Panc1 (cell line): ENCODE data around the gene RBM19. TPM values are rescaled to one million over a fixed set of nuclear protein-coding genes. Genes with fewer than 3 reads are reported as not detected.

Experiments
- ATAC-seq: fragments of 200-7000 bp; cut with Tn5 transposase; 2 replicates; pipeline ENCODE4 v1.9.1; 2020; ENCODE audit warnings: mild to moderate bottlenecking, moderate library complexity
- BruUV-seq: library from RNA; stranded (reverse); fragments of 400-500 nt; replicated peaks from 2 replicates; lab custom pipeline; 2021; lab: Mats Ljungman, UMichigan
- CTCF ChIA-PET: fragments of 300-600 bp; sonication (Branson Sonifier 250); formaldehyde crosslinking; loops from one replicate; lab custom pipeline; 2022; ENCODE audit warnings: antibody characterized with exemption; lab: Charles Lee
- POLR2A ChIA-PET: fragments of 300-600 bp; sonication (Branson Sonifier 250); formaldehyde crosslinking; loops from one replicate; lab custom pipeline; 2022; ENCODE audit warnings: antibody characterized with exemption; lab: Charles Lee
- DNase-seq: peaks from one replicate; pipeline ENCODE4 v3.0.0-alpha.2; 2010; ENCODE audit warnings: low read depth, low spot score
- H3K27ac ChIP-seq: 2 replicates; pipeline ENCODE4 v1.5.1; 2011; ENCODE audit warnings: mild to moderate bottlenecking, low read length, inconsistent platforms
- H3K27me3 ChIP-seq: fragments of 200-500 bp; sonication (Bioruptor generic); 2 replicates; pipeline ENCODE4 v1.6.0; 2014; ENCODE audit warnings: low read length, inconsistent platforms; ENCODE audit not compliant: control insufficient read depth, insufficient read depth
- H3K36me3 ChIP-seq: fragments of 200-500 bp; sonication (Bioruptor generic); 2 replicates; pipeline ENCODE4 v1.5.1; 2014; ENCODE audit warnings: inconsistent platforms, mild to moderate bottlenecking, low read length, moderate library complexity; ENCODE audit not compliant: control insufficient read depth, insufficient read depth
- H3K4me1 ChIP-seq: 2 replicates; pipeline ENCODE4 v1.5.1; 2011; ENCODE audit warnings: inconsistent platforms, mild to moderate bottlenecking, low read length, moderate library complexity; ENCODE audit not compliant: control insufficient read depth, insufficient read depth
- H3K4me3 ChIP-seq, 2 experiments: 2 replicates each; pipeline ENCODE4 v1.5.1; 2011 to 2012; ENCODE audit warnings: low read depth in 2 of 2, low read length in 2 of 2, mild to moderate bottlenecking in 2 of 2, inconsistent platforms in 1 of 2, moderate library complexity in 1 of 2
- H3K9me3 ChIP-seq: fragments of 200-500 bp; sonication (Bioruptor generic); 2 replicates; pipeline ENCODE4 v1.5.1; 2014; ENCODE audit warnings: low read depth, mild to moderate bottlenecking, inconsistent platforms, low read length, moderate library complexity; ENCODE audit not compliant: control insufficient read depth, insufficient read depth
- POLR2AphosphoS5 ChIP-seq: IDR thresholded peaks from 2 replicates; pipeline ENCODE4 v1.6.1; 2012; ENCODE audit warnings: mild to moderate bottlenecking, low read depth, low read length, moderate library complexity
- SIN3A ChIP-seq: IDR thresholded peaks from 2 replicates; pipeline ENCODE4 v1.6.1; 2012; ENCODE audit warnings: low read depth, mild to moderate bottlenecking, low read length, moderate library complexity, borderline replicate concordance; ENCODE audit not compliant: insufficient read depth
- TCF7L2 ChIP-seq: IDR thresholded peaks from 2 replicates; pipeline ENCODE4 v1.6.1; 2011; ENCODE audit warnings: mild to moderate bottlenecking, low read depth, low read length, inconsistent platforms
- in situ Hi-C: cut with HindIII; loops from 2 replicates; pipeline ENCODE4 v1.10.0; 2016; ENCODE audit warnings: low sequenced_read_pairs, low pct_unique_long_range_greater_than_20kb
- intact Hi-C: fragments of 100-400 bp; cut with micrococcal nuclease; formaldehyde crosslinking; loops from one replicate; pipeline ENCODE4 v1.10.0; 2022; ENCODE audit not compliant: unreplicated experiment
- total RNA-seq: library from RNA; stranded (reverse); gene quantifications from one replicate; pipeline ENCODE4 v1.2.1, GENCODE V29; 2021; ENCODE audit not compliant: unreplicated experiment
- TF ChIP-seq, protein P1 (sequence below), 2 experiments: IDR thresholded peaks; 2 replicates each; pipeline ENCODE4 v1.6.1; 2011 to 2012; ENCODE audit warnings: low read depth in 2 of 2, control low read depth in 1 of 2, low read length in 1 of 2, mild to moderate bottlenecking in 1 of 2, moderate library complexity in 1 of 2; ENCODE audit not compliant: insufficient read depth in 1 of 2
- TF ChIP-seq, protein P2 (sequence below): fragments of 450-650 bp; IDR thresholded peaks from 2 replicates; pipeline ENCODE4 v1.5.1; 2017; ENCODE audit warnings: mild to moderate bottlenecking

RBM19 gene
- total RNA-seq, 1 experiment from 2014 or later, result 44.8 TPM

DNA sequence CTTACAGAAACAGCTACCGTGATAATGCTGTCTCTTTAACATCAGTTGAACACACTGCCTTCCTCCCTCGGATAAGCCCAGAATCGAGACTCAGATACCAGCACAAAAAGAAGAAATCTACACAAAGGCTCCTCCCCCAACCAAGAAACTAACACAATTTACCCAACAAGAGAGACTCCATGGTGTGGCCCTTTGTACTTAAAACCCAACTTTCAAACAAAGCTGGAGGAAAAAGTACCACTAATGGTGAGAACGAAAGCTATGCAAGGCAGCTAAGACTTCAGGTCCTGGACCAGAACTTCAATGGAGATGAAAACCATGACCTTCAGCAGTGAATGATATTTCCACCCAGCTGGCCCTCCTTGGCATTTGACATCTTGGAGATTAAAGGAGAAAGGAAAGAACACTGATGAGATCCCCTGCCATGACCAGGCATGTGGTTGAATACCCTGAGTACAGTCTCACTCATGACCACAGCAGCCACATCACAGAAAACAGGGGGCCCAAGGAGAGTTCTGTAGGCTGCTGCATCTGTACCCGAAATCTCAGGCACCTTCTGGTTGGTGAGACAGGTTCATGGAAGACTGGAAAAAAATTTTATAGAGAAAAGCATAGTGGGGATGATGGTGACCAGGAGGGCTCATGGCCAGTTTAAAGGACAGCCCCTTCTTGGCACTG, 36.7 kb downstream of the RBM19 start:
- Histone ChIP-seq H3K4me1 (no peaks in the 10 kb centered on the region), H3K4me3 (no peak overlapping the region), H3K27me3 (no peaks in the 10 kb centered on the region), H3K27ac (no peak overlapping the region), H3K9me3 (no peaks in the 10 kb centered on the region), H3K36me3 (no peaks in the 10 kb centered on the region; the same call in none of the 2 replicates)
- TF ChIP-seq TCF7L2 (no peak), SIN3A (no peak), POLR2AphosphoS5 (no peak)
- TF ChIP-seq, protein P1, sequence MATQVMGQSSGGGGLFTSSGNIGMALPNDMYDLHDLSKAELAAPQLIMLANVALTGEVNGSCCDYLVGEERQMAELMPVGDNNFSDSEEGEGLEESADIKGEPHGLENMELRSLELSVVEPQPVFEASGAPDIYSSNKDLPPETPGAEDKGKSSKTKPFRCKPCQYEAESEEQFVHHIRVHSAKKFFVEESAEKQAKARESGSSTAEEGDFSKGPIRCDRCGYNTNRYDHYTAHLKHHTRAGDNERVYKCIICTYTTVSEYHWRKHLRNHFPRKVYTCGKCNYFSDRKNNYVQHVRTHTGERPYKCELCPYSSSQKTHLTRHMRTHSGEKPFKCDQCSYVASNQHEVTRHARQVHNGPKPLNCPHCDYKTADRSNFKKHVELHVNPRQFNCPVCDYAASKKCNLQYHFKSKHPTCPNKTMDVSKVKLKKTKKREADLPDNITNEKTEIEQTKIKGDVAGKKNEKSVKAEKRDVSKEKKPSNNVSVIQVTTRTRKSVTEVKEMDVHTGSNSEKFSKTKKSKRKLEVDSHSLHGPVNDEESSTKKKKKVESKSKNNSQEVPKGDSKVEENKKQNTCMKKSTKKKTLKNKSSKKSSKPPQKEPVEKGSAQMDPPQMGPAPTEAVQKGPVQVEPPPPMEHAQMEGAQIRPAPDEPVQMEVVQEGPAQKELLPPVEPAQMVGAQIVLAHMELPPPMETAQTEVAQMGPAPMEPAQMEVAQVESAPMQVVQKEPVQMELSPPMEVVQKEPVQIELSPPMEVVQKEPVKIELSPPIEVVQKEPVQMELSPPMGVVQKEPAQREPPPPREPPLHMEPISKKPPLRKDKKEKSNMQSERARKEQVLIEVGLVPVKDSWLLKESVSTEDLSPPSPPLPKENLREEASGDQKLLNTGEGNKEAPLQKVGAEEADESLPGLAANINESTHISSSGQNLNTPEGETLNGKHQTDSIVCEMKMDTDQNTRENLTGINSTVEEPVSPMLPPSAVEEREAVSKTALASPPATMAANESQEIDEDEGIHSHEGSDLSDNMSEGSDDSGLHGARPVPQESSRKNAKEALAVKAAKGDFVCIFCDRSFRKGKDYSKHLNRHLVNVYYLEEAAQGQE (IDR thresholded peaks at IDR 0.05; ENCODE audit: insufficient read depth in 1 of 2, low read depth in 2 of 2, low read length in 1 of 2), result no peak
- TF ChIP-seq, protein P2, sequence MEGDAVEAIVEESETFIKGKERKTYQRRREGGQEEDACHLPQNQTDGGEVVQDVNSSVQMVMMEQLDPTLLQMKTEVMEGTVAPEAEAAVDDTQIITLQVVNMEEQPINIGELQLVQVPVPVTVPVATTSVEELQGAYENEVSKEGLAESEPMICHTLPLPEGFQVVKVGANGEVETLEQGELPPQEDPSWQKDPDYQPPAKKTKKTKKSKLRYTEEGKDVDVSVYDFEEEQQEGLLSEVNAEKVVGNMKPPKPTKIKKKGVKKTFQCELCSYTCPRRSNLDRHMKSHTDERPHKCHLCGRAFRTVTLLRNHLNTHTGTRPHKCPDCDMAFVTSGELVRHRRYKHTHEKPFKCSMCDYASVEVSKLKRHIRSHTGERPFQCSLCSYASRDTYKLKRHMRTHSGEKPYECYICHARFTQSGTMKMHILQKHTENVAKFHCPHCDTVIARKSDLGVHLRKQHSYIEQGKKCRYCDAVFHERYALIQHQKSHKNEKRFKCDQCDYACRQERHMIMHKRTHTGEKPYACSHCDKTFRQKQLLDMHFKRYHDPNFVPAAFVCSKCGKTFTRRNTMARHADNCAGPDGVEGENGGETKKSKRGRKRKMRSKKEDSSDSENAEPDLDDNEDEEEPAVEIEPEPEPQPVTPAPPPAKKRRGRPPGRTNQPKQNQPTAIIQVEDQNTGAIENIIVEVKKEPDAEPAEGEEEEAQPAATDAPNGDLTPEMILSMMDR, result no peak
- ChIA-PET POLR2A (no interaction called here), CTCF (interaction anchor here (0.5 kb wide), 1 partner anchor 207 kb away, joined by 3 read pairs; no protein-coding TSS in a partner anchor)
- DNase-seq, result no peak
- in situ Hi-C loops, result no loop called here
- no TSS peak for BruUV-seq
- intact Hi-C loops, result no loop called here
- ATAC-seq, result no peak

DNA sequence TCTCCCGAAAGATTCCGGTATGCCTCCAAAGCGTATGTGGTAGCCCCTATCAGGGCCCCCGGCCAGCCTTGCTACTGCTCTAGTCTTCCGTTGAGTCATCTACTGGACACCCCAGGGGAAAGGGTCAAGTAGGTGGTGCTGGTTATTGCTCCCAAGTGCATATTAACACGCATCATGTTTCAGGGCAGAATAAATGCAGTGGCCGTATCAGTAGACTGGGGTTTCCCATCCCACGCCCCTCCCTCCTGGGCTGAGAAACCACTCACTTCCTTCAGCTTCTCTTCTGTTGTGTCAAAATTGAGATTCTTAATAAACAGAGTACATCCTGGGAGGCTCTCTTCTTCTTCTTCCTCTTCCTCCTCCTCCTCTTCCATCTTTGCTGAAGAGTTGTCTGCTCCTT, 39.3 kb downstream of the RBM19 start:
- H3K27me3 ChIP-seq, result no peaks in the 10 kb centered on the region
- H3K36me3 ChIP-seq, result peaks cover 2% of the 10 kb centered on the region
- H3K4me3 ChIP-seq, result no peak overlapping the region
- in situ Hi-C loops (no loop called here), intact Hi-C loops (no loop called here)
- no peaks in the 10 kb centered on the region for H3K9me3 ChIP-seq
- H3K27ac ChIP-seq, result no peak overlapping the region
- ATAC-seq, result no peak
- H3K4me1 ChIP-seq, result no peaks in the 10 kb centered on the region
- TF ChIP-seq TCF7L2 (no peak), SIN3A (no peak), POLR2AphosphoS5 (no peak)
- TF ChIP-seq, protein P2, result no peak
- TF ChIP-seq, protein P1 (IDR thresholded peaks at IDR 0.05; ENCODE audit: insufficient read depth in 1 of 2, low read depth in 2 of 2, low read length in 1 of 2), result no peak
- CTCF ChIA-PET, result no interaction called here
- no TSS peak for BruUV-seq
- POLR2A ChIA-PET, result no interaction called here
- no peak for DNase-seq
